GM12874 (cell line): ENCODE results near the gene LLPH.

Source experiments
- TF ChIP-seq, protein P1 (sequence below): IDR thresholded peaks from 2 replicates; pipeline ENCODE4 v1.5.1; 2011; ENCODE audit warnings: low read depth, mild to moderate bottlenecking, control low read depth, low read length, moderate library complexity; ENCODE audit not compliant: insufficient read depth

LLPH gene

DNA sequence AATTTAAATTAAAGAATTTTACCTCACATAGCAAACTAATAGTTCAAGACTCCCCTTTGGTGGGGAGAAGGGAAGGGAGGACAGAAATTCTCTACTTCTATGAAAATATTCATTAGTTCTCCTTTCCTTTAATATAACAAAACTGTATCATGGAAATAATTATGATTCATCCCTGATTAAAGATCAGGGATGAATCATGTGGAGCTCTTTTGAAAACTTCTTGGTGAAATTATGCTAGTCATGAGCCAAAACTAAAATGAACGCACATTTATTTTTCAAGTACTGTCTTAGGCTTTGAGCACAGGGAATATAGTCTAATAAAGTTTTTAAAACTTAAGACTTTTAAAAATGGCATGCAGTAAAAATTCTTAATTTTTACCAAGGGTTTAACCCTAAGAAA lies 22.2 kb upstream of the LLPH start:
- TF ChIP-seq, protein P1, sequence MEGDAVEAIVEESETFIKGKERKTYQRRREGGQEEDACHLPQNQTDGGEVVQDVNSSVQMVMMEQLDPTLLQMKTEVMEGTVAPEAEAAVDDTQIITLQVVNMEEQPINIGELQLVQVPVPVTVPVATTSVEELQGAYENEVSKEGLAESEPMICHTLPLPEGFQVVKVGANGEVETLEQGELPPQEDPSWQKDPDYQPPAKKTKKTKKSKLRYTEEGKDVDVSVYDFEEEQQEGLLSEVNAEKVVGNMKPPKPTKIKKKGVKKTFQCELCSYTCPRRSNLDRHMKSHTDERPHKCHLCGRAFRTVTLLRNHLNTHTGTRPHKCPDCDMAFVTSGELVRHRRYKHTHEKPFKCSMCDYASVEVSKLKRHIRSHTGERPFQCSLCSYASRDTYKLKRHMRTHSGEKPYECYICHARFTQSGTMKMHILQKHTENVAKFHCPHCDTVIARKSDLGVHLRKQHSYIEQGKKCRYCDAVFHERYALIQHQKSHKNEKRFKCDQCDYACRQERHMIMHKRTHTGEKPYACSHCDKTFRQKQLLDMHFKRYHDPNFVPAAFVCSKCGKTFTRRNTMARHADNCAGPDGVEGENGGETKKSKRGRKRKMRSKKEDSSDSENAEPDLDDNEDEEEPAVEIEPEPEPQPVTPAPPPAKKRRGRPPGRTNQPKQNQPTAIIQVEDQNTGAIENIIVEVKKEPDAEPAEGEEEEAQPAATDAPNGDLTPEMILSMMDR: no peak

DNA sequence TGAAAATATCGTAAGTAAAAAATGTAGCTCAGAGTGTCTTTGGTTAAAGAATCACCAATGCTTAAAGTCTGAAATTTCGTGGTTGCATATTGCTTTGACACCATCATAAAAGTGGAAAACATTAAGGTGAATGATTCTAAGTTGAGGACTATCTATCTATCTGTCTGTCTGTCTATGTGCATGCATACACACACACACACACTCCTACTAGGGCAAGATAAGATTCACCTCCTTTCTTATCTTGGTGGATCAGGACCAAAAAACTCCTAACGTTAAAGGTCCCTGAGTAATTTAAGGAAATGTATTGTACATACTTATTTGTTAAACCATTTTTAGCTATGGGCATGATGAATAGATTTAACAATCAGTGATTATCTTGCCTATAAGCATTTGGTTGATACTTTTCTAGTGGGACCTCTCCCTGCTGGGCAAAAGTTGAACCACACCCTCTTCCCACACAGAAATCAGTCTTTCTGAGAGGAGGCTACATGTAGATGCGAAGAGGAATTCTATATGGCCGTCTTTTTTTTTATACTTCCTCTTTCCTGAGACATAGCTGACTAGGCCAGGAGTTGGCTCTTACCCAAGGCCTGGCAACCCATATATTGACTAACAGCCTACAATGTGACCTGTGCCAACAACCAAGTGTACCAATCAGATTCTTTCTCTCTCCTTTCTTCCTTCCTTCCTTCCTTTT lies 19.3 kb upstream of the LLPH start:
- TF ChIP-seq, protein P1: no peak

DNA sequence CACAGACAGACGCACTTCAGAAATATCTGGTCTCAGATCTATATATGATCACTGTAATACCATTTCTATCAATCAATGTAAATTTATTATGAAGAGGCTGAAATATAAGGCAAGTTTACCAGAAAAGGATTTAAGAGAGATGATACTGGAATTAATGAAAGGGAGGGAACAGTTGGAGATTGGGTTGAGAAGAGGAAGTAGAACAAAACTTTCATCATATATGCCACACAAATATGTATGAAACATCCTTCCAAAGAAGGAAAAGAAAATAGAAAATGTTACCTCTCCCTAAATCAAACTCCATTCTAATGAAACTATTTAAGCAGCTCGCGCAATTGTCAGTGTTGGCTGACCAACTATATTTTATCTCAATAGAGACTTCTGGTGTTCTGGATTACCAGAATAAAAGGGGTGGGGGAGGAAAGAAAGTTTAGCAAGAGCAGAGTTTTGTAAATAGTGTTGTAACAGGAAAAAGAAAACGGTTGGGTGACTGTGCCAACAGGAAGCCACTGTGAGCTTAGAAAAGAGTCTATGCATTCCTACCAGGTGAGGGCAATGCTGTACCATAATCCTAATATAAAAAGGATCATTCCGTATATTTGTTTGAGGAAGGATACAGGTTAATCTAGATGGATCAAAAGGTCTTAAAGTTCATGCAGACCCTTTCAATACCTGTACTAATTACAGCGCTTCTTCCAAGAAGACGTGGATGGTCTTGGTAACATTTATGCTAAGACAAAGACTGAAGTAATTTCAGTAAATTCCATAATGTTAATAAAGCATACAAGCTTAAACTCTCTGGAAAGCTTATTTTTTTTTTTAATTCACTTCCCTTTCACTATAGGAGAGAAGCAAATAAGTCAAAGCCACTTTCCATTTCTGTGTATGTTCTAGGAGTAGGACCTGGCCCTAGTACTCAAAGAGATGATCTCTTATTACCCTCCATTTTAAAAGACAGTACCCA lies 14.5 kb upstream of the LLPH start:
- TF ChIP-seq, protein P1: 0 out of 2 replicates have a peak, but pooled peaks have one; percentile 24

DNA sequence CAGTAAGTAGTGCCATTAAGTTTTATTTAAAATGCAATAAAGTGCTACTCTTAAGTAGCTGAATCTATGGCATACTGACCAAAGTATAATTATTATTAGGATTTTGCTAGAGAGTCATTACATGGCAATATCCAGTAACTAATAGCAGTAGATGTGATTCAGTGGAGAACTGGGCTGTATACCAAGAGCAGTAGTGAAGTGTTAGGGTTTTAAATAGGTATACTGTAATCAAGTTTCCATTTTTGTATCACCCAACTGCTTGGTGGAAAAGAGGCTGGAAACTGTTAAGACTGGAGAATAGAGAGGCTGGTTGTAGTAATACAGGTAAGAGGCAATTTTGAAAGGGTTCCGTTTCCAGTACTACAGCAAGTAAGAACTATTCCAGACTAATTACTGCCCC lies 13.3 kb upstream of the LLPH start:
- TF ChIP-seq, protein P1: no peak

DNA sequence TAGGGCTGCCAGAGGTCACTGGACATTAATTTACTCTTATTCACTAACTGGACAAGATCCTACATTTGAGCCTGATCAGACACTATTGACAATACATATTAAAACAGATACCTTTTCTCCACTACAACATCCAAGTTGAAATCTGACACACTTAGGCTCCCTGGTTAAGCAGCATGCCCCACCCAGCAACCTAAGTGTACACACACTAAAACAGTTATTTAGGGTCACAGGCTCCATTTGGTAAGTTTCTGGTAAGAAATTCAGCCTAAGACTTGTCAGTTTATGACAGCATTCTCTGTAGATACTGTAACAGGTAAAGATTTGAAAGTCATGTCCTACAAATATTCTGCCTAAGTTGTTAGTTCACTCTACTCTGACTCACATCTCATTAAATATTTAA lies 12.3 kb upstream of the LLPH start:
- TF ChIP-seq, protein P1: no peak

DNA sequence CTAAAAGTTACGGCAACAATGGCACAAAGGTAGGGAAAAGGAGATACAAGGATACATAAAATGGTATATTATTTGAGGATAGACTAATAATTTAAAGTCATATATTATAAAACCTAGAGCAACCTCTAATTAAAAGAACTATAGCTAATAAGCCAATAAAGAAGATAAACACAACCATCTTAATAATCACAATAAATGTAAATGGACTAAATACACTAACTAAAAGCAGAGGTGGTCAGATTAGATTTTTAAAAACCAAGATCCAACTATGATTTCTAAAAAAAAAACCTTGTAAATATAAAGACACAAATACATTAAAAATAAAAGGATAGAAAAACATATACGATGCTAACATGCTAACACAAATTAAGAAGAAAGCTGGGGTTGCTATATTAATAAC lies 10.7 kb upstream of the LLPH start:
- TF ChIP-seq, protein P1: no peak

DNA sequence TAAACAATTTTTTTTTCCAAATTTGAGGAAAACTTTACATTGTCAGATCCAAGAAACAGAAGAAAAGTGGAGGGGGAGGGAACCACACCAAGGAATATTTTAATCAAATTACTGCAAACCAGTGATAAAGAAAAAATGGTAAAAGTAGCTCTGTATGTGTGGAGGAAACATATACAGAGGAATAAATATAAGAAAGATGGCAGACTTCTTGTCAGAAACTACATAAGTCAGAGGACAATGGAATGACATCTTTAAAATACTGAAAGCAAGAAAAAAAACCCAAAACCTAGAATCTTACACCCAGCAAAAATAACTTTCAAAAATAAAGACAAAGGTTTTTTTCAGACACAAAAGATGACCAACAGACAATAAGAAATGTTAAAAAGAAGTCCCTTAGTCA lies 10.2 kb upstream of the LLPH start:
- TF ChIP-seq, protein P1: no peak
